ENCODE data around the gene PFDN1. TPM values are rescaled to one million over a fixed set of nuclear protein-coding genes. Genes with fewer than 3 reads are reported as not detected.

The PFDN1 gene
- polyA plus RNA-seq, 1 donor (not counting 4 experiments of a cell fraction or from before 2014, with no cell fraction given) = 79.0 TPM

GRCh38 chr5:140298183-140298601, 4.7 kb downstream of the PFDN1 start:
- Histone ChIP-seq H3K4me2 (ENCODE audit: control insufficient read depth, extremely low read depth, insufficient read depth, low read depth, low read length) (peak overlapping the region; percentile 4), H3K9me1 (ENCODE audit: control insufficient read depth, extremely low read depth, insufficient read depth, low read length) (no peaks in the 10 kb centered on the region), H4K20me1 (ENCODE audit: control insufficient read depth, extremely low read depth, insufficient read depth, low read length) (peaks cover 3% of the 10 kb centered on the region), H3K36me3 (ENCODE audit: control insufficient read depth in 2 of 2, extremely low read depth in 1 of 2, insufficient read depth in 2 of 2, low read length in 2 of 2) (peaks cover 2 to 13% of the 10 kb centered on the region in 2 experiments), H3K9ac (ENCODE audit: control insufficient read depth, extremely low read depth, insufficient read depth, low read length) (no peak overlapping the region), H3K9me3 (ENCODE audit: control insufficient read depth, low read depth, low read length) (no peaks in the 10 kb centered on the region), H3K79me2 (ENCODE audit: control insufficient read depth, insufficient read depth, low read length) (peaks cover 71% of the 10 kb centered on the region), H3K4me3 (ENCODE audit: control insufficient read depth in 2 of 3, extremely low read depth in 1 of 3, insufficient read depth in 2 of 3, low read depth in 1 of 3, low read length in 3 of 3) (no peak overlapping the region), H2AFZ (ENCODE audit: control insufficient read depth, low read length) (no peak overlapping the region), H3K27ac (ENCODE audit: control insufficient read depth, insufficient read depth, low read length) (peak overlapping the region; percentile 1), H3K27me3 (ENCODE audit: control insufficient read depth, extremely low read depth, insufficient read depth, low read length) (no peaks in the 10 kb centered on the region), H3K4me1 (ENCODE audit: control insufficient read depth, extremely low read depth, insufficient read depth, low read length) (peaks cover 40% of the 10 kb centered on the region)
- dilution Hi-C loops (cut with MboI; ENCODE audit: extremely low pct_ligation_motif_present, low sequenced_read_pairs) = no loop called here
- TF ChIP-seq CTCF (optimal IDR thresholded peaks at IDR 0.05 in 1 of 3, IDR thresholded peaks at IDR 0.05 in 1 of 3, conservative IDR thresholded peaks at IDR 0.05 in 1 of 3; ENCODE audit: extremely low read depth in 1 of 3, insufficient read depth in 2 of 3, low read length in 3 of 3) (no peak), EZH2 (IDR thresholded peaks at IDR 0.05; ENCODE audit: low read length) (no peak)
- DNase-seq (ENCODE audit: low read depth, low spot score) = no peak
- no peak for FAIRE-seq

DNA sequence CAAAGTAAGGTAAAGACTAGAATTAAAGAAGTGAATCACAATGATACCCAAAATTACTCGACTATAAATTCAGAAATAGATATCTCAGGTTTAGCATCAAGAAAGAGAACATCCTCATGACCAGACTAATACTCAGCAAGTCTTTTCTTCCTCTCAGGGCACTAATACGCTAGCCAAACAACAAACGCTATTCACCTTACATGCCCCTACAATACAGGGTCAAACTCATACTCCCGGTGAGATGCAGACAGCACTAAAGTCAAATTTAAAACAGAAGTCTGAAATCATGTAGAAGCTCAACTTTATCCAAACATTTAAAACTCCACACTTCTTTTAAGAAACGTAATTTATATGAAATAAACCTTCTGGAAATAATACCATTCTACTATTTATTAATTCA, 5.6 kb downstream of the PFDN1 start:
- no peak overlapping the region for H3K4me2 ChIP-seq (ENCODE audit: control insufficient read depth, extremely low read depth, insufficient read depth, low read depth, low read length)
- TF ChIP-seq CTCF (optimal IDR thresholded peaks at IDR 0.05 in 1 of 3, IDR thresholded peaks at IDR 0.05 in 1 of 3, conservative IDR thresholded peaks at IDR 0.05 in 1 of 3; ENCODE audit: extremely low read depth in 1 of 3, insufficient read depth in 2 of 3, low read length in 3 of 3) = no peak
- no peak for TF ChIP-seq EZH2 (IDR thresholded peaks at IDR 0.05; ENCODE audit: low read length)

More for the DNA sequence above, 5.6 kb downstream of the PFDN1 start:
- peaks cover 3% of the 10 kb centered on the region for H4K20me1 ChIP-seq (ENCODE audit: control insufficient read depth, extremely low read depth, insufficient read depth, low read length)
- H3K9me3 ChIP-seq (ENCODE audit: control insufficient read depth, low read depth, low read length) = no peaks in the 10 kb centered on the region
- H3K4me1 ChIP-seq (ENCODE audit: control insufficient read depth, extremely low read depth, insufficient read depth, low read length) = peaks cover 42% of the 10 kb centered on the region
- H2AFZ ChIP-seq (ENCODE audit: control insufficient read depth, low read length) = no peak overlapping the region
- H3K27ac ChIP-seq (ENCODE audit: control insufficient read depth, insufficient read depth, low read length) = no peak overlapping the region
- dilution Hi-C loops (cut with MboI; ENCODE audit: extremely low pct_ligation_motif_present, low sequenced_read_pairs) = no loop called here
- no peak overlapping the region for H3K4me3 ChIP-seq (ENCODE audit: control insufficient read depth in 2 of 3, extremely low read depth in 1 of 3, insufficient read depth in 2 of 3, low read depth in 1 of 3, low read length in 3 of 3)
- peaks cover 2 to 13% of the 10 kb centered on the region in 2 experiments for H3K36me3 ChIP-seq (ENCODE audit: control insufficient read depth in 2 of 2, extremely low read depth in 1 of 2, insufficient read depth in 2 of 2, low read length in 2 of 2)
- peaks cover 74% of the 10 kb centered on the region for H3K79me2 ChIP-seq (ENCODE audit: control insufficient read depth, insufficient read depth, low read length)
- H3K27me3 ChIP-seq (ENCODE audit: control insufficient read depth, extremely low read depth, insufficient read depth, low read length) = no peaks in the 10 kb centered on the region
- peaks cover 3% of the 10 kb centered on the region for H3K9me1 ChIP-seq (ENCODE audit: control insufficient read depth, extremely low read depth, insufficient read depth, low read length)
- H3K9ac ChIP-seq (ENCODE audit: control insufficient read depth, extremely low read depth, insufficient read depth, low read length) = no peak overlapping the region
- FAIRE-seq (no peak), DNase-seq (ENCODE audit: low read depth, low spot score) (no peak)

Data from keratinocyte (primary cell).